Activated CD8-positive, alpha-beta T cell treated with anti-CD3 and anti-CD28 coated beads for 36 hours (primary cell): ENCODE measurements around the gene RASA2. TPM values are rescaled to one million over a fixed set of nuclear protein-coding genes. Genes with fewer than 3 reads are reported as not detected.

Source experiments
- ATAC-seq: fragments of 200-7000 bp; cut with Tn5 transposase; one replicate; pipeline ENCODE4 v1.10.0; 2021; ENCODE audit warnings: mild to moderate bottlenecking, moderate library complexity
- CTCF ChIA-PET: fragments of 350-600 bp; sonication (Branson Sonifier 250); formaldehyde crosslinking; loops from one replicate; lab custom pipeline; 2021; ENCODE audit warnings: antibody characterized with exemption; lab: Charles Lee
- POLR2A ChIA-PET: fragments of 350-600 bp; sonication (Branson Sonifier 250); formaldehyde crosslinking; loops from one replicate; lab custom pipeline; 2021; ENCODE audit warnings: antibody characterized with exemption; lab: Charles Lee
- DNase-seq: peaks from one replicate; pipeline ENCODE4 v3.0.0-alpha.2; 2020
- H3K27ac Mint-ChIP-seq: one replicate; pipeline ENCODE4 v1.8.0; 2021; ENCODE audit warnings: mild to moderate bottlenecking, mixed read lengths
- H3K27me3 Mint-ChIP-seq: one replicate; pipeline ENCODE4 v1.8.0; 2021; ENCODE audit warnings: mixed read lengths
- H3K36me3 Mint-ChIP-seq: one replicate; pipeline ENCODE4 v1.8.0; 2021; ENCODE audit warnings: low read depth, mixed read lengths
- H3K4me1 Mint-ChIP-seq: one replicate; pipeline ENCODE4 v1.8.0; 2021; ENCODE audit warnings: low read depth, mixed read lengths
- H3K4me3 Mint-ChIP-seq: one replicate; pipeline ENCODE4 v1.8.0; 2021; ENCODE audit warnings: mild to moderate bottlenecking, moderate library complexity, mixed read lengths
- H3K9me3 Mint-ChIP-seq: one replicate; pipeline ENCODE4 v1.8.0; 2021; ENCODE audit warnings: mixed read lengths
- CTCF ChIP-seq: fragments of 200-600 bp; IDR thresholded peaks from one replicate; pipeline ENCODE4 v1.8.0; 2022; ENCODE audit warnings: antibody characterized with exemption, mild to moderate bottlenecking
- intact Hi-C: fragments of 100-400 bp; cut with micrococcal nuclease; formaldehyde crosslinking; loops from one replicate; pipeline ENCODE4 v1.10.0; 2022
- total RNA-seq, 2 experiments: library from RNA; stranded (reverse); gene quantifications; one replicate each; pipeline ENCODE4 v1.2.3, GENCODE V29; 2021

RASA2 gene
- total RNA-seq, 2 experiments from 2014 or later, result 35.4 to 41.5 TPM

- peaks cover 80% of the 10 kb centered on the region for H3K36me3 Mint-ChIP-seq
- DNase-seq, result no peak
- H3K27me3 Mint-ChIP-seq, result no peaks in the 10 kb centered on the region
- intact Hi-C loops, result no loop called here
- H3K27ac Mint-ChIP-seq, result peak overlapping the region; percentile 87
- H3K9me3 Mint-ChIP-seq, result peaks cover 41% of the 10 kb centered on the region
- peak; percentile 52 for ATAC-seq
- peaks cover 83% of the 10 kb centered on the region for H3K4me1 Mint-ChIP-seq
- ChIA-PET CTCF (interaction anchor here (0.6 to 2.0 kb wide), 6 partner anchors 8 to 99 kb away, joined by 3 to 13 read pairs (median 4); no protein-coding TSS in a partner anchor), POLR2A (interaction anchor here (0.9 to 2.8 kb wide), 4 partner anchors 45 to 57 kb away, joined by 3 to 19 read pairs (median 4); partner anchors contain the start of gene RASA2)
- peak overlapping the region; percentile 18 for H3K4me3 Mint-ChIP-seq
- no peak for TF ChIP-seq CTCF
Observed at GRCh38 chr3:141544697-141545096, 57.9 kb downstream of the RASA2 start.

- H3K36me3 Mint-ChIP-seq, result peaks cover 87% of the 10 kb centered on the region
- peaks cover 50% of the 10 kb centered on the region for H3K9me3 Mint-ChIP-seq
- intact Hi-C loops, result no loop called here
- H3K4me3 Mint-ChIP-seq, result no peak overlapping the region
- POLR2A ChIA-PET, result interaction anchor here (2.8 kb wide), 1 partner anchor 58 kb away, joined by 19 read pairs; the partner anchor contains the start of gene RASA2
- peaks cover 85% of the 10 kb centered on the region for H3K4me1 Mint-ChIP-seq
- CTCF ChIA-PET, result interaction anchor here (1.3 to 1.4 kb wide), 2 partner anchors 10 to 15 kb away, joined by 3 read pairs; no protein-coding TSS in a partner anchor
- peak overlapping the region; percentile 68 for H3K27ac Mint-ChIP-seq
- no peak for TF ChIP-seq CTCF
- ATAC-seq (no peak), DNase-seq (no peak)
- H3K27me3 Mint-ChIP-seq, result no peaks in the 10 kb centered on the region
Observed at GRCh38 chr3:141546081-141546480, 59.3 kb downstream of the RASA2 start.

GRCh38 chr3:141546586-141546985 is 59.8 kb downstream of the RASA2 start:
- Mint-ChIP-seq H3K9me3 (peaks cover 50% of the 10 kb centered on the region), H3K4me1 (peaks cover 87% of the 10 kb centered on the region), H3K27me3 (no peaks in the 10 kb centered on the region), H3K36me3 (peaks cover 89% of the 10 kb centered on the region), H3K27ac (peak overlapping the region; percentile 2), H3K4me3 (no peak overlapping the region)
- no peak for TF ChIP-seq CTCF
- ATAC-seq (no peak), DNase-seq (no peak)
- ChIA-PET POLR2A (interaction anchor here (0.6 to 1.6 kb wide), 2 partner anchors 56 to 59 kb away, joined by 5 to 7 read pairs; no protein-coding TSS in a partner anchor), CTCF (interaction anchor here (1.2 to 1.4 kb wide), 2 partner anchors 14 to 15 kb away, joined by 3 to 4 read pairs; no protein-coding TSS in a partner anchor)
- intact Hi-C loops, result no loop called here

- intact Hi-C loops, result no loop called here
- H3K27me3 Mint-ChIP-seq, result no peaks in the 10 kb centered on the region
- ChIA-PET CTCF (interaction anchor here (1.0 to 1.3 kb wide), 3 partner anchors 13 to 56 kb away, joined by 3 to 4 read pairs (median 3); no protein-coding TSS in a partner anchor), POLR2A (interaction anchor here (1.5 to 2.0 kb wide), 3 partner anchors 10 to 60 kb away, joined by 6 to 10 read pairs (median 7); no protein-coding TSS in a partner anchor)
- TF ChIP-seq CTCF, result no peak
- peaks cover 86% of the 10 kb centered on the region for H3K4me1 Mint-ChIP-seq
- no peak for ATAC-seq
- no peak for DNase-seq
- H3K4me3 Mint-ChIP-seq, result no peak overlapping the region
- H3K27ac Mint-ChIP-seq, result peak overlapping the region; percentile 46
- peaks cover 82% of the 10 kb centered on the region for H3K36me3 Mint-ChIP-seq
- peaks cover 50% of the 10 kb centered on the region for H3K9me3 Mint-ChIP-seq
Observed at GRCh38 chr3:141547791-141548190, 61.0 kb downstream of the RASA2 start.
